CD4-positive, alpha-beta T cell treated with Interleukin-10 for 1 hour (primary cell): ENCODE measurements around the gene SPINK1.
"Not testable (repeated sequence)": the region's sequence is repeated elsewhere in the genome, so short reads cannot be mapped to it uniquely, and the experiment has no call there.

Experiments used
- DNase-seq: peaks from one replicate; pipeline ENCODE4 v3.0.0-alpha.2; 2020

The SPINK1 gene

DNA sequence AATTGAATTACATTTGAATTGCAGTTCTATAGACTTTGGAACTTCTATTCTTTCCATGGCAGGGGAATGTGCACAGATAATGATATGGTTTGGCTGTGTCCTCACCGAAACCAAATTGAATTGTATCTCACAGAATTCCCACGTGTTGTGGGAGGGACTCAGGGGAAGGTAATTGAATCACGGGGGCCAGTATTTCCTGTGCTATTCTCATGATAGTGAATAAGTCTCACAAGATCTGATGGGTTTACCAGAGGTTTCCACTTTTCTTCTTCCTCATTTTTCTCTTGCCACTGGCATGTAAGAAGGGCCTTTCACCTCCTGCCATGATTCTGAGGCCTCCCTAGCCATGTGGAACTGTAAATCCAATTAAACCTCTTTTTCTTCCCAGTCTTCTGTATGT is 28.3 kb downstream of the SPINK1 start:
- not testable (repeated sequence) for DNase-seq

DNA sequence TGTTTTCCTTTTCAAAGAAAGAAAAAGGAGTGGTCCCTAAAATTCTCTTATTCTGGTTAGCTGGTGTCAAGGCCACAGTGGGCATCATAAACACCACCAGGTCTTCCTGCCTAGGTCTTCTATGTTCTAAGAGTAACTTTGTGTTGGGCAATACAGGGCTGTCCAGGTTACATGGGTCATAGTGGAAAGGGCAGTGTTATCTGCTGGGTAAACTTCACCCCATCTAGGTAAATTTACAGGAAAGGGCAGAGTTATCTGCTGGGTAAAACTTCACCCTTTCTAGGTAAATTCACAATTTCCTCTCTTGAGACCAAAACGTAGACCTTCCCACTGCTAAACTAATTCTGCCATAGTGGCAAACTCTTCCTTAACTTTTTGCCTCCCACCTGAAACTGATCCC is 30.0 kb downstream of the SPINK1 start:
- no peak for DNase-seq

DNA sequence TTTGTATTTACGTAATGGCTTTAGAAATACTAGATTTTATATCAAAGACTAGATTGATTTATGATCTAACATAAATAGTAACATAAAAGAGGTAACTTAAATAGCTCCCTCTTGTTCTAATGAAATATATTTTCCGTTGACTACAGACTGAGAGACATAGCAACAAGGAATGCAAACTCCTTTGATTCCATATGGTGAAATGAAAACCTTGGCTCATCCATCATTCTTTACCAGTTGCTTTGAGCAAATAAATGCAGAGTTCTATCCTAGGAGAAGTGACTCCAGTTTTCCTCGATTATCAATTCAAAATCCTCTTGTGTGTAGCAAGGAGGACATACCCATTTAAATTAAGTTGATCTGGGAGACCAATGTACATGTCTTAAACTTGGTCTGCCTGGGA is 31.0 kb downstream of the SPINK1 start:
- DNase-seq, result no peak

DNA sequence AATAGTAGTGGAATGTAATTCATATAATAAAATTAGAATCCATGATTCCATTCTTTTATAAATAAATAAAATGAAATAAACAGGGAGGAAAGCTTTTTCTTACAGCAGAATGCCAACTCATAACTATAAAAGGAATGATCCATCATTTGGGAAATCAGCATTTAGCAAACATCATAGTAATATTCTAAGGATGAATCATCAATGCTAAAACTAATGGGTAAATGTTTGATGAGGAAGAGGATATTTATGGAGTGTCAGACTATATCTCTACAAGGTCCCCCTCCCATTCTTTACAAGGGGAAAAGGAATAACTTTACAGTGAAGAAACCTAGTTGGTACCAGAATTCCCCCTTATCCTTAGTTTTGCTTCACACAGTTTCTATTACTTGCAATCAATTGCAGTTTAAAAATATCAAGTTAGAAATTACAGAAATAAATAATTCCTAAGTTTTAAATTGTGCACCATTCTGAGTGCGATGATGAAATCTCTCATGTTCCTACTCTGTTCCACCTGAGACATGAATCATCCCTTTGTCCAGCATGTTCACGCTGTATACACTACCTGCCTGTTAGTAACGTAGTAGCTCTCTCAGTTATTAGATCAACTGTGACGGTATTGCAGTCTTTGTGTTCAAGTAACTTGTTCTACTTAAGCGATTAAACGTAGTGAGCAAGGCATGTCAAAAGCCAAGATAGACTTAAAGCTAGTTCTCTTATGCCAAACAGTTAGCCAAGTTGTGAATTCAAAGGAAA is 34.7 kb downstream of the SPINK1 start:
- DNase-seq, result no peak

DNA sequence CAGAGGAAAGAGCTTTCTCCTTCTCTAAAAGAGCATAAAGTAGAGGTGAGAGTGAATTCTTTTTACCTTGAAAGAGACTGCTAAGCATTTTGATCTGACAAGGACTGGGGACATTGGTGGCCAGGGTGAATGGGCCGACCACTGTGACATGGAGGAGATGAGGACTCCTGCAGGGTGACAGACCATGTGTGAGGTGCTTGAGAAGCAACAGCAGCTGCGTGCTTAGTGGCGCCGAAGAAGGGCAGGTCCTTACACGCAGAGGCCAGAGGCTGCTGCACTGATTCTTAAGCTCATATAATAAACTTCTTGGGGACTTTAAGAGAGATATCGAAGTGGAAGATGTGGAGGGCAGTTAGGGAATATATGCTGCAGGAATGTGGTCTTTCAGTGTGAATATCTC is 40.3 kb downstream of the SPINK1 start:
- no peak for DNase-seq

DNA sequence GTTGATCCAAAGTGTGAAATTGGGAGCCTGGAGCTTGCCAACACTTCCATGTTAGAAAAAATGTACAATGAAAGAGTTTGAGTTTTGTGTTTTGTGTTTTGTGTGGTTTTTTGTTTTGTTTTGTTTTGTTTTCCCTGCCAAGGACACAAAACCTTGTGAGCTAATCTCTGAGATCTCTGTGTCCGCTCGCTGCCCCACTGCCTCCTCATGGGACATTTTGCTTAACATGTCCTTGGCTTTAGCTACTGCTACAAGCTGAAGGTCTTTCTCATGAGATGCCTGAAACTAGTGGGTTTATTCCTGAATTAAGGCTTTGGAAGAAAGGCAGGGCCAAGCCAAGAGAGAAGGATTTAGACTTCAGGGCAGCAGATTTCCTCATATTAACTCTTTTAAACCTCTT is 41.7 kb downstream of the SPINK1 start:
- no peak for DNase-seq

DNA sequence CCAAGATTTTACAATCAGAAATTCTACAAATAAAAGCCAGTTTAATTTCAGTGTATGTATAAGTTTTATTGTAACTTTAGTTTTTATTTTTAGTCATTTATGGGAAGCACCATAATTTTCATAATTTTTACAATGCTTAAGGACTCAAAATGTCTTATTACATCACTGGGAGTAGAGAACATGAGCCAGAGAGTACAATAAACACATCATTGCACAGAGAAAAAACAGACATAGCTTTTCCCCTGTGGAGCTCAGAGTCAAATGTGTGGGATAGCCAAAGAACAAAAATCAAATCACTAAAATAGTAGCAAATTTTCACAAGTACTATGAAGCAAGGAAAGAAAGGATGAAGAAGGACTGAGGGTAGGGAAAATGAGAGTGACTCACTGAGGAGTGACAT is 43.4 kb downstream of the SPINK1 start:
- no peak for DNase-seq

DNA sequence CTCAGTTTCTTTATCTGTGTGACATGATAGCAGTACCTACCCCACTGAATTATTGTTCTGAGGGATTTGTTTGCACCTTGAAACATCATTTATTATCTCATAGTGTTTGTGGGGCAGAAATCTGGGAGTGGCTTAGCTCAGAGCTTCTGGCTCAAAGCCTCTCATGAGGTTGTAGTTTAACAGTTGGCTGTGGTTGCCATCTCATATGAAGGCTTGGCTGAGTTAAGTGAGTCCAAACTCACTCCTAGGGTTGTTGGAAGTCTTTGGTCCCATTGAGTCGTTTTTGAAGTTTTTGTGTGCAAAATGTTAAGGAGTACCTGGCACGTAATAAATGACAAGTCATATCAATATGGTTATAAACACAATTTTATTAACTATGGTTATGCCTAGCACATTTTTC is 45.3 kb downstream of the SPINK1 start:
- no peak for DNase-seq

DNA sequence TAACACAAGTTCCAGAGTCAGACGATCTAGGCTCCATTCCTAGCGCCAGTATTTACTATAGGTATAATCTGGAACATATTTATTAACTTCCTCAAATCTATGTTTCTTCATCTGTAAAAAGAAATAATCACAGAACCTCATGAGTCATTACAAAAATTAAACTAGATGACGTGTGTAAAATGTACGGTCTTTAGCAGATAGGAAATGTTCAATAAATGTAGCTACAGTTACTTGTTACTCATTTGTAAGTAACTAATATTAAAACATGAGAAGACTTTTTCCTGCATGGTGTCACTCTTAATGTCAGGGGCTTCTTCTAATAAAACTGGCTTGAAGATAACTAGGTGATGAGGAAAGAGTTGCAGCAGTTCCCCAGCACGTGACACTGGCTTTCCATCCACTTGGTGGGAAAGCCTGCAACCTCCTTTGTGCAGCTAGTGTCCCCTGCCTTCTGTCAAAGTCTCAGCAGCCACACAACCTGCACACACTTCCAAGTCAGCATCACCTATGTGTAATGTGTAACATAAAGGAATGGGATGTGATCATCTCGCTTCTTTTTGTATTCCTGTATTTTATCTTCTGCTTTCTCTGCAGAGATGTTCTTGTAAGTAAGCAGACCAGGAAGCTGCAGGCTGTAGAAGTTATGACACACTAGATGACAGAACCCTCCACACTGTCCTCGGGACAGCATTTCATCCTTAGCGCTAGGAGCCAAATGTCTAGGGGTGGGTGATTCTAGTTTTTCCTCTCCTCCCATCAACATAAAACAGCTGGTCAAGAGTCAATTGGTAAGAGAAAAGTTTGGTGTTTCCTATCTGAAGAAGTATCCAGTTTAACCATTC is 47.1 kb downstream of the SPINK1 start:
- DNase-seq, result no peak

DNA sequence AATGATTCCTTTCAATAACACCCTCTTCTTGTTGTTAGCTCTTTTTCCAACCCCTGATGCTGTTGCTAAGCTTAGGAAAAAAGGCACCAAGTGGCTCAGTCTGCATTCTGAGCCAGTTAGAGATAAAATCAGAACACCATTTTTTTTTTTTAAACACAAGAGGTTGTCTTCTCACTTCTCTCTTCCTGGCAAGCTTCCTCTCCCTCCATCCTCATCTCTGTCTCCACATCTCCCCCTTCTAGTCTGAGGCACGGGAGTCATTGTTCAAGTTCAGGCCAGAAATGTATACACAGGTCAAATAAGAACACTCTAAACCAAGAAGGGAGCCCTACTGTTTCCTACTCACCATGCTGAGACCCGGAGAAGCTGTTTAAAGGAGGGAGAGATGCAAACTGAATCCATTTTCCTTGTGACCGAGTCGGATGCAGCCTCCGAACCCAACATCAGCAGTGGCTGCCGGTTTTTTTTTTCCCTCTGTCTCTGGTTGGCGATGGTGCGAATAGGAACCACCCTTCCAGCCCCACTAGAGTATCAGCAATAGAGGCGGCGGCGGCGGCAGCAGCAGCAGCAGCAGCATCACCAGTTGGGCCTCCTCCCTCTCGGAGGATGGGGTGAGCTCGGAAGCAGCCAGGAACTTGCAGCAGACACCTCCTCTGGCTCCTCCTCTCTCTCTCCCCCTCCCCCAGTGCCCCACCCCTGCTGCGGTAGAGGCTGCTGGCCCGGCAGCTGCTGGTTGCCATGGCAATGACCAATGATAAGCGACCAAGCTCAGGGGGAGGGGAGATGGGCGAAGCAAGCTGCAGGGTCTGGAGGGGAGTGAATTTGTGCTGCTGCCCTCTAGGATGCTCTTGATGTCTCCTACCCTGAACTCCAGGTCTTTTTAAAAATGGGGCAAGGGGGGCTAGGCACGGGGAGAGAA is 49.1 kb downstream of the SPINK1 start, which contains the start of gene JAKMIP2:
JAKMIP2 (minus strand) TSS at position 619 of the 919 bp plus-strand sequence. CDS start 110,922 bp downstream, outside the sequence.
- DNase-seq, result peak; percentile 94

DNA sequence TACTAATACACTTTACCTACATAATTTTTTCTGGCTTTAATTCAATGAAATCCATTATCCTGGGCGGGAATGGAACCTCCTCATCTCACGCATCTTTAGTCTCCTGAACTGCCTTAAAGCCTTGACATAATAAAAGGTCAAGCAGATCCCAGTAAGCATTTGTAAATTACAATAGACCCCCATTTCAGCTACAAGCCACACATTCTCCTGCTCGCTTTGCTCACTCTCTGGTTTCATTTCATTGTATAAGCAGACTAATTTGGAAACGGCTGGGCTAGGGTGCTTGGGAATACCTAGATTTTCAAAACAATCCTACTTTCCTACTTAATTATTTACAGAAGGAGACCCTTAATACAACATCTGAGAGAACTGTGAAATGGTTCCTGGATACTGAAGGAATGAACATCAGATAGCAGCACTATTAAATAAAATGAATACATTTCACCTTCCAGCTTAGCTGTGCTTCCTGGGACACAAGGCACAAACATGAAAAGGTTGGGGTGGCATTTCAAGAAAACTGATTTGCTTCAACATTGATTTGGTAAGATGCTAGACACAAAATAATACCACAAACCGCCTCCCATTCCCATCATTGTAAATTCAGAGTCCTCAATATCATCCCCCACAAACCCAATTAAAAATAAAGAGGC is 50.4 kb downstream of the SPINK1 start:
- DNase-seq, result no peak

DNA sequence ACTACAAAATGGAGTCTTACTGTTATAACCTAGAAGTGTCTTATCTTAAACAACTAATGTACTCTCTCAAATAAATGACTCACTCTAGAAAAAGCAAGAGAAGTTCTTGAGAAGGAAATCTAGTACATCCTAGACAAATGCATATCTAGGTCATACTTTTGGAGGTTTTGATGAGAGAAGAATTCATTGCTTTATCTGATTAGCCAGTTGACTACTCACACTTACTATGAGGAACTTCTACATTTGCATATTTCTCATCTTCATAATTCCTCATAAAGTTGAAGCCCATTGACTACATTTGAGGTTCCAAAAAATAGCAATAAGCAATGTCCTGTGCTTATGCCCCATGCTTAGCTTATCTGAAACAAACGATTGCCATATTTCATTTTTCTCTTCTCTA is 51.8 kb downstream of the SPINK1 start:
- DNase-seq, result no peak

DNA sequence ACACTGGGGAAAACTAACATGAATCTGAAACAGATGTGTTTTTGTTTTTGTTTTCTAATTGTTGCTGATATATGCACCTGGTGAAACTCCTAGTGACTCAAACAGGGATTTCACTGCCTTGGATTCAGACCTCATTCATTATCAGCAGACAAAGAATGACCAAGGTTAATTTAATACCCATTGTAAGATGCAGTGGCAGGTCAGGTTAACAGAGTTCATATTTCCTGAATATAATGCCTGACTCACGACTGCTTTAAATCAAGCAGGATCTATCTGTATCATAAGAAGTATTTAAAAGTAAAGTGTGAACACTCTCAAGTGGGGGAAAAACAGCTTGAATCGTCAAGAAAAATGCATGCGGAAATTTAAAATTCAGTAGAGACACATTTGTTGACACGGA is 54.5 kb downstream of the SPINK1 start:
- DNase-seq, result no peak
